ENCODE results near the gene ABCA9. TPM values are rescaled to one million over a fixed set of nuclear protein-coding genes. Genes with fewer than 3 reads are reported as not detected.
A peak's percentile ranks its signal among the peaks of the same experiment; 100 is the strongest.

Gene ABCA9
- total RNA-seq, 1 experiment from 2014 or later = not detected

- Histone ChIP-seq H2AFZ (ENCODE audit: low read length) (peak overlapping the region; percentile 3; the same call in 1 of the 2 replicates), H3K4me3 (ENCODE audit: low read length) (no peak overlapping the region), H3K4me2 (ENCODE audit: low read length) (no peak overlapping the region), H3F3A (ENCODE audit: low read length, unreplicated experiment) (no peaks in the 10 kb centered on the region), H3K79me2 (ENCODE audit: low read length) (no peaks in the 10 kb centered on the region), H3K27ac (ENCODE audit: low read length) (no peak overlapping the region), H4K20me1 (ENCODE audit: low read length) (no peaks in the 10 kb centered on the region), H3K27me3 (ENCODE audit: low read length) (peaks cover 12% of the 10 kb centered on the region; the same call in 1 of the 2 replicates), H3K36me3 (ENCODE audit: low read depth, low read length) (no peaks in the 10 kb centered on the region), H3K9ac (ENCODE audit: low read length) (no peak overlapping the region), H3K9me3 (ENCODE audit: low read length) (no peaks in the 10 kb centered on the region), H3K4me1 (ENCODE audit: insufficient read depth, low read length) (no peaks in the 10 kb centered on the region), H3K9me2 (replicated peaks; ENCODE audit: low read length) (no peaks in the 10 kb centered on the region)
- CTCF ChIA-PET = interaction anchor here (0.5 to 0.7 kb wide), 5 partner anchors 103 to 592 kb away, joined by 3 to 4 read pairs (median 3); no protein-coding TSS in a partner anchor
- peak; percentile 55; the same call in 1 of the 2 replicates for ATAC-seq
- intact Hi-C loops (cut with micrococcal nuclease) = loop anchor here (1.0 kb wide), 1 partner anchor 168 kb away; no protein-coding TSS in a partner anchor
- BruUV-seq (replicated peaks) = no TSS peak
- POLR2A ChIA-PET (ENCODE audit: unreplicated experiment) = interaction anchor here (0.6 kb wide), 1 partner anchor 20 kb away, joined by 3 read pairs; no protein-coding TSS in a partner anchor
- TF ChIP-seq EZH2 (IDR thresholded peaks at IDR 0.05; ENCODE audit: low read length, unreplicated experiment) (no peak), CTCF (conservative IDR thresholded peaks at IDR 0.05; ENCODE audit: low read depth, low read length) (peak; percentile 51; the same call in 1 of the 2 replicates)
- peak; percentile 34 for DNase-seq
Measured at GRCh38 chr17:69067274-69068047, 6.7 kb upstream of the ABCA9 start.

- Histone ChIP-seq H3K4me1 (ENCODE audit: insufficient read depth, low read length) (no peaks in the 10 kb centered on the region), H3K79me2 (ENCODE audit: low read length) (no peaks in the 10 kb centered on the region), H3K9me2 (replicated peaks; ENCODE audit: low read length) (no peaks in the 10 kb centered on the region), H3K4me2 (ENCODE audit: low read length) (no peak overlapping the region), H3K9me3 (ENCODE audit: low read length) (no peaks in the 10 kb centered on the region), H3F3A (ENCODE audit: low read length, unreplicated experiment) (no peaks in the 10 kb centered on the region), H3K9ac (ENCODE audit: low read length) (no peak overlapping the region), H3K27ac (ENCODE audit: low read length) (no peak overlapping the region), H3K4me3 (ENCODE audit: low read length) (no peak overlapping the region), H2AFZ (ENCODE audit: low read length) (no peak overlapping the region), H3K36me3 (ENCODE audit: low read depth, low read length) (no peaks in the 10 kb centered on the region), H4K20me1 (ENCODE audit: low read length) (no peaks in the 10 kb centered on the region), H3K27me3 (ENCODE audit: low read length) (peaks cover 18% of the 10 kb centered on the region)
- ChIA-PET POLR2A (ENCODE audit: unreplicated experiment) (no interaction called here), CTCF (no interaction called here)
- no peak for ATAC-seq
- intact Hi-C loops (cut with micrococcal nuclease) = no loop called here
- BruUV-seq (replicated peaks) = no TSS peak
- DNase-seq = no peak
- TF ChIP-seq EZH2phosphoT487 (IDR thresholded peaks at IDR 0.05; ENCODE audit: borderline replicate concordance, low read length) (no peak), CTCF (conservative IDR thresholded peaks at IDR 0.05; ENCODE audit: low read depth, low read length) (no peak), EZH2 (IDR thresholded peaks at IDR 0.05; ENCODE audit: low read length, unreplicated experiment) (no peak)
Measured at GRCh38 chr17:69066482-69066881, 5.8 kb upstream of the ABCA9 start.

- intact Hi-C loops (cut with micrococcal nuclease) = no loop called here
- Histone ChIP-seq H3K9me3 (ENCODE audit: low read length) (no peaks in the 10 kb centered on the region), H3K9me2 (replicated peaks; ENCODE audit: low read length) (no peaks in the 10 kb centered on the region), H2AFZ (ENCODE audit: low read length) (no peak overlapping the region), H3F3A (ENCODE audit: low read length, unreplicated experiment) (no peaks in the 10 kb centered on the region), H3K36me3 (ENCODE audit: low read depth, low read length) (no peaks in the 10 kb centered on the region), H3K4me2 (ENCODE audit: low read length) (no peak overlapping the region), H4K20me1 (ENCODE audit: low read length) (no peaks in the 10 kb centered on the region), H3K4me1 (ENCODE audit: insufficient read depth, low read length) (no peaks in the 10 kb centered on the region), H3K4me3 (ENCODE audit: low read length) (no peak overlapping the region), H3K27me3 (ENCODE audit: low read length) (peaks cover 26% of the 10 kb centered on the region), H3K79me2 (ENCODE audit: low read length) (no peaks in the 10 kb centered on the region), H3K9ac (ENCODE audit: low read length) (no peak overlapping the region), H3K27ac (ENCODE audit: low read length) (no peak overlapping the region)
- TF ChIP-seq EZH2 (IDR thresholded peaks at IDR 0.05; ENCODE audit: low read length, unreplicated experiment) (no peak), CTCF (conservative IDR thresholded peaks at IDR 0.05; ENCODE audit: low read depth, low read length) (no peak), EZH2phosphoT487 (IDR thresholded peaks at IDR 0.05; ENCODE audit: borderline replicate concordance, low read length) (no peak)
- BruUV-seq (replicated peaks) = no TSS peak
- CTCF ChIA-PET = no interaction called here
- POLR2A ChIA-PET (ENCODE audit: unreplicated experiment) = no interaction called here
- ATAC-seq = no peak
- no peak for DNase-seq
Measured at GRCh38 chr17:69065113-69065512, 4.4 kb upstream of the ABCA9 start.

Measured in PC-3 (cell line).